Endodermal cell (in vitro differentiated cells): ENCODE measurements around the gene CRB2. TPM values are rescaled to one million over a fixed set of nuclear protein-coding genes. Genes with fewer than 3 reads are reported as not detected.
A peak's percentile ranks its signal among the peaks of the same experiment; 100 is the strongest.

Experiments used
- DNase-seq: peaks from one replicate; pipeline ENCODE4 v3.0.0-alpha.2; 2017
- H3K27ac ChIP-seq: 2 replicates; pipeline ENCODE4 v1.5.1; 2013; ENCODE audit warnings: mild to moderate bottlenecking, low read depth, low read length, moderate library complexity
- H3K27me3 ChIP-seq: 2 replicates; pipeline ENCODE4 v1.6.1; 2013; ENCODE audit warnings: mild to moderate bottlenecking, low read length, moderate library complexity; ENCODE audit not compliant: insufficient read depth, control insufficient read depth, poor library complexity, severe bottlenecking
- H3K36me3 ChIP-seq: 2 replicates; pipeline ENCODE4 v1.7.0; 2013; ENCODE audit warnings: mild to moderate bottlenecking, low read length, moderate library complexity; ENCODE audit not compliant: control insufficient read depth, insufficient read depth
- H3K4me1 ChIP-seq: one replicate; pipeline ENCODE4 v1.7.0; 2013; ENCODE audit warnings: low read length; ENCODE audit not compliant: control insufficient read depth, insufficient read depth
- H3K4me3 ChIP-seq: 2 replicates; pipeline ENCODE4 v1.5.1; 2013; ENCODE audit warnings: mild to moderate bottlenecking, low read length, moderate library complexity
- H3K9ac ChIP-seq: 2 replicates; pipeline ENCODE4 v1.6.1; 2013; ENCODE audit warnings: mild to moderate bottlenecking, low read length, moderate library complexity; ENCODE audit not compliant: poor library complexity, severe bottlenecking; ENCODE audit errors: extremely low read depth
- H3K9me3 ChIP-seq: 2 replicates; pipeline ENCODE4 v1.6.1; 2013; ENCODE audit warnings: mild to moderate bottlenecking, low read length, moderate library complexity; ENCODE audit not compliant: control insufficient read depth
- H3K27ac Mint-ChIP-seq: 2 replicates; pipeline ENCODE4 v1.8.0; 2020; ENCODE audit warnings: mixed read lengths
- H3K27me3 Mint-ChIP-seq: 2 replicates; pipeline ENCODE4 v1.8.0; 2021; ENCODE audit warnings: mild to moderate bottlenecking, mixed read lengths; ENCODE audit not compliant: insufficient read depth
- H3K36me3 Mint-ChIP-seq: 2 replicates; pipeline ENCODE4 v1.8.0; 2020; ENCODE audit warnings: low read depth, mixed read lengths
- H3K4me1 Mint-ChIP-seq: 2 replicates; pipeline ENCODE4 v1.8.0; 2020; ENCODE audit warnings: mixed read lengths
- H3K4me3 Mint-ChIP-seq: 2 replicates; pipeline ENCODE4 v1.8.0; 2020; ENCODE audit warnings: mild to moderate bottlenecking, moderate library complexity, mixed read lengths
- H3K9me3 Mint-ChIP-seq: 2 replicates; pipeline ENCODE4 v1.8.0; 2020; ENCODE audit warnings: mild to moderate bottlenecking, mixed read lengths
- WGBS, 2 experiments: methylation state at CpG; one replicate each; pipeline versions ENCODE4 v1.1.5 to v1.1.7; 2013; ENCODE audit warnings: missing lambda C conversion rate in 2 of 2, mixed read lengths in 1 of 2; ENCODE audit not compliant: insufficient coverage in 1 of 2, insufficient read length in 1 of 2; 5-methylcytosine and 5-hydroxymethylcytosine counted together
- total RNA-seq, 2 donors: library from RNA; stranded (reverse); fragmentation: NEBNext Ultra II Directional in 1 of 2; extraction: Animal tissue kit (Norgen Biotek cat#: 25700) in 1 of 2; gene quantifications; 2 replicates in 1 of 2; 3 replicates in 1 of 2; pipeline ENCODE4 v1.2.1, GENCODE V29; 2021
- TF ChIP-seq, protein P1 (sequence below): fragments of 200-600 bp; sonication (generic); conservative IDR thresholded peaks from 2 replicates; pipeline ENCODE4 v1.5.0; 2021; ENCODE audit warnings: antibody characterized with exemption, mild to moderate bottlenecking

CRB2 gene
- total RNA-seq, 2 donors from 2014 or later, result 0.75 to 2.0 TPM

DNA sequence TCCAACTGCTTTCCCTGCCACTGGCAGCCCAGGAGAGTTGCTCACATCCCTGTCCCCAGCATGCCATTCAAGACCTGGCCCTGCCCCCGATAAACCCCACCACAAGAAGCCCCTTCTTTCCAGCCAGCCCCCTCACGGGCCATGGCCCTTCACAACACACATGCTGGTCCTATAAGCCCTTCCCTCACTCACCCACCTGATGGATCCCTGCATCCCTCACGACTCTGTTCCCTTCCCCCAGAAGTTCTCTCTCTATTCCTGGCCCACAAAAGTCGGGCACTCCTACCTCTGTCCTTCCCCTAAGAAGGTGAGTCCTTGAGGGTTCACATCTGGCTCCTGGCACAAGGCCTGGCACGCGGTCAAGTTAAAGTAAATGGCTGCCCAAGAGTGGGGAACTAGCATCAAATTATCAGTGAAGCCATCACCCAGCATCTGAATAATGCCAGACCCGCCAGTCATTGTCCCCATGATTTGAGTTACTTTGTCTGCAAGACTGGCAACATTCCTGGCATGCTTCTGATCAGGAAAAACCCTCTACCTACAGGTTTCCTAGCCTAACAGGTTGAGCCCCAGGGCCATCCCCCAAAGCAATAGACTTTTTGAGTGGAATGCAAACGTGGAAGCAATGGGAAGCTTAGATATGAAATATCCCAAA, 65.9 kb downstream of the CRB2 start:
- WGBS, 2 experiments, result 87 to 89% methylated on average over 5 to 8 of the region's 8 CpGs
- peak; percentile 57 for DNase-seq
- H3K4me1 Mint-ChIP-seq, result peaks cover 13% of the 10 kb centered on the region
- Histone ChIP-seq H3K36me3 (peaks cover 4% of the 10 kb centered on the region), H3K27me3 (no peaks in the 10 kb centered on the region), H3K4me3 (no peak overlapping the region), H3K4me1 (no peaks in the 10 kb centered on the region), H3K9me3 (no peaks in the 10 kb centered on the region), H3K27ac (no peak overlapping the region), H3K9ac (no peak overlapping the region)
- TF ChIP-seq, protein P1, sequence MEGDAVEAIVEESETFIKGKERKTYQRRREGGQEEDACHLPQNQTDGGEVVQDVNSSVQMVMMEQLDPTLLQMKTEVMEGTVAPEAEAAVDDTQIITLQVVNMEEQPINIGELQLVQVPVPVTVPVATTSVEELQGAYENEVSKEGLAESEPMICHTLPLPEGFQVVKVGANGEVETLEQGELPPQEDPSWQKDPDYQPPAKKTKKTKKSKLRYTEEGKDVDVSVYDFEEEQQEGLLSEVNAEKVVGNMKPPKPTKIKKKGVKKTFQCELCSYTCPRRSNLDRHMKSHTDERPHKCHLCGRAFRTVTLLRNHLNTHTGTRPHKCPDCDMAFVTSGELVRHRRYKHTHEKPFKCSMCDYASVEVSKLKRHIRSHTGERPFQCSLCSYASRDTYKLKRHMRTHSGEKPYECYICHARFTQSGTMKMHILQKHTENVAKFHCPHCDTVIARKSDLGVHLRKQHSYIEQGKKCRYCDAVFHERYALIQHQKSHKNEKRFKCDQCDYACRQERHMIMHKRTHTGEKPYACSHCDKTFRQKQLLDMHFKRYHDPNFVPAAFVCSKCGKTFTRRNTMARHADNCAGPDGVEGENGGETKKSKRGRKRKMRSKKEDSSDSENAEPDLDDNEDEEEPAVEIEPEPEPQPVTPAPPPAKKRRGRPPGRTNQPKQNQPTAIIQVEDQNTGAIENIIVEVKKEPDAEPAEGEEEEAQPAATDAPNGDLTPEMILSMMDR, result no peak
- H3K36me3 Mint-ChIP-seq, result peaks cover 17% of the 10 kb centered on the region
- no peak overlapping the region for H3K4me3 Mint-ChIP-seq
- H3K9me3 Mint-ChIP-seq, result no peaks in the 10 kb centered on the region
- H3K27ac Mint-ChIP-seq, result peak overlapping the region; percentile 72
- no peaks in the 10 kb centered on the region for H3K27me3 Mint-ChIP-seq

DNA sequence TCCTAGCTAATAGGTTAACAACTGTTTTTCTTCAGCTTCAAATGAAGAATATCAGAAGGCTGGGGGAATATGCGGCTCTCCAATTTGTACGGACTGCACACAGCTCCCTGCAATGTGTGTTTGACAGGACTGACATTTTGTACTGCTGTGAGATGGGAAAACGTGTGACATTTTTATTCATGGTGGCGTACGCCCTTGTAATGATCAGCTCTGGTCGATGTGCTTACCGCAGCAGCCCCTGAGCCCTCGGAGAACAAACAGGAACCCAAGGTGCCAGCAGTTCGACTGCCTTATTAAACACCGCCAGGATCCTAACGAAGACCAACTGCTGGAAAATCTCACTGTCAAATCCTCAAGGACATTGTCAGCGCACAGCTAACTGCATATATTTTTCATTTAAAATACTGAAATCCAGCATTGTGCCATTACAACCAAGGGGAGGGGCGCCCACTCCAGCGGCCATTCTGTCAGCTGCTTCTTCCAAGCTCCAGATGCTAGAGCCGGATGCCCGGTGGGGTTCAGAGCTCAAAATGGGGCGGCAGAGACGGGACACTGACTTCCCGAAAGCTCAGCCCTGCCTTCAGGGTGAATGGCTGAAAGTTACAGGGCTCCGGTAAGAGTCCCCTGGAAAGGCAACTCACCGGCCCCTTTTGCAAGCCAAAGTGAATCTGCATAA, 66.8 kb downstream of the CRB2 start:
- Histone ChIP-seq H3K9me3 (no peaks in the 10 kb centered on the region), H3K36me3 (peaks cover 4% of the 10 kb centered on the region), H3K4me1 (no peaks in the 10 kb centered on the region), H3K4me3 (no peak overlapping the region), H3K9ac (no peak overlapping the region), H3K27ac (no peak overlapping the region), H3K27me3 (no peaks in the 10 kb centered on the region)
- 78 to 79% methylated on average over 21 of the region's 21 CpGs for WGBS, 2 experiments
- DNase-seq, result peak; percentile 66
- Mint-ChIP-seq H3K27ac (no peak overlapping the region), H3K36me3 (peaks cover 17% of the 10 kb centered on the region), H3K4me3 (no peak overlapping the region), H3K9me3 (no peaks in the 10 kb centered on the region), H3K4me1 (peaks cover 13% of the 10 kb centered on the region), H3K27me3 (no peaks in the 10 kb centered on the region)
- TF ChIP-seq, protein P1, result no peak

GRCh38 chr9:123423311-123423640, 67.3 kb downstream of the CRB2 start:
- Mint-ChIP-seq H3K4me1 (peaks cover 13% of the 10 kb centered on the region), H3K36me3 (peaks cover 17% of the 10 kb centered on the region), H3K9me3 (no peaks in the 10 kb centered on the region), H3K27ac (no peak overlapping the region), H3K27me3 (no peaks in the 10 kb centered on the region), H3K4me3 (no peak overlapping the region)
- Histone ChIP-seq H3K9ac (no peak overlapping the region), H3K27me3 (no peaks in the 10 kb centered on the region), H3K4me1 (no peaks in the 10 kb centered on the region), H3K27ac (no peak overlapping the region), H3K4me3 (no peak overlapping the region), H3K36me3 (peaks cover 4% of the 10 kb centered on the region), H3K9me3 (no peaks in the 10 kb centered on the region)
- no peak for DNase-seq
- TF ChIP-seq, protein P1, result no peak
- WGBS, 2 experiments, result 64 to 74% methylated on average over 7 to 8 of the region's 8 CpGs
